Measurements from ENCODE around the gene GAD1. TPM values are rescaled to one million over a fixed set of nuclear protein-coding genes. Genes with fewer than 3 reads are reported as not detected.

The GAD1 gene
- total RNA-seq, 1 experiment from 2014 or later: 2.5 TPM

DNA sequence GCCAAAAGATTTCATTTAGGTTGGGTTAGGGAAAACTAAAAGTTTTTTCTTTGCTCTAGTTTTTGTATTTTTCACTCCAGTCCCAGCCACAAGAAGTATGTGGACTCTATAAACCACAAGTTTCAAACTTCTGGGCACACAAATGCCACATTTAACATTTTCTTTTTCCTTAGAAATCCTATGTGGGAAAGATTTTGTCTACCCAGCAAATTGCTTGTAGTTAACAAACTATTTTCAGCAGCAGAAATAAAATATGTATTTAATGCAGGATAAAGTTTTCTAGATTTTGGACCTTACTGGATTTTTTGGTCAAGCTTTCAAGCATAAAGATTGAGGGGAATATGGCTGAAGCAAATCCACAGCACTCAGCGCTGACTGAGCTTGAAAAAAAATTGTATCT is 37.4 kb upstream of the GAD1 start:
- Mint-ChIP-seq H3K4me1 (peaks cover 14% of the 10 kb centered on the region), H3K4me3 (no peak overlapping the region), H3K9me3 (no peaks in the 10 kb centered on the region), H3K36me3 (no peaks in the 10 kb centered on the region), H3K27ac (no peak overlapping the region), H3K27me3 (ENCODE audit: low read depth) (no peaks in the 10 kb centered on the region)
- ATAC-seq (no peak), DNase-seq (ENCODE audit: low spot score) (no peak)
- ChIA-PET CTCF (interaction anchor here (0.7 kb wide), 1 partner anchor 418 kb away, joined by 3 read pairs; no protein-coding TSS in a partner anchor), POLR2A (no interaction called here)
- TF ChIP-seq, protein P1, sequence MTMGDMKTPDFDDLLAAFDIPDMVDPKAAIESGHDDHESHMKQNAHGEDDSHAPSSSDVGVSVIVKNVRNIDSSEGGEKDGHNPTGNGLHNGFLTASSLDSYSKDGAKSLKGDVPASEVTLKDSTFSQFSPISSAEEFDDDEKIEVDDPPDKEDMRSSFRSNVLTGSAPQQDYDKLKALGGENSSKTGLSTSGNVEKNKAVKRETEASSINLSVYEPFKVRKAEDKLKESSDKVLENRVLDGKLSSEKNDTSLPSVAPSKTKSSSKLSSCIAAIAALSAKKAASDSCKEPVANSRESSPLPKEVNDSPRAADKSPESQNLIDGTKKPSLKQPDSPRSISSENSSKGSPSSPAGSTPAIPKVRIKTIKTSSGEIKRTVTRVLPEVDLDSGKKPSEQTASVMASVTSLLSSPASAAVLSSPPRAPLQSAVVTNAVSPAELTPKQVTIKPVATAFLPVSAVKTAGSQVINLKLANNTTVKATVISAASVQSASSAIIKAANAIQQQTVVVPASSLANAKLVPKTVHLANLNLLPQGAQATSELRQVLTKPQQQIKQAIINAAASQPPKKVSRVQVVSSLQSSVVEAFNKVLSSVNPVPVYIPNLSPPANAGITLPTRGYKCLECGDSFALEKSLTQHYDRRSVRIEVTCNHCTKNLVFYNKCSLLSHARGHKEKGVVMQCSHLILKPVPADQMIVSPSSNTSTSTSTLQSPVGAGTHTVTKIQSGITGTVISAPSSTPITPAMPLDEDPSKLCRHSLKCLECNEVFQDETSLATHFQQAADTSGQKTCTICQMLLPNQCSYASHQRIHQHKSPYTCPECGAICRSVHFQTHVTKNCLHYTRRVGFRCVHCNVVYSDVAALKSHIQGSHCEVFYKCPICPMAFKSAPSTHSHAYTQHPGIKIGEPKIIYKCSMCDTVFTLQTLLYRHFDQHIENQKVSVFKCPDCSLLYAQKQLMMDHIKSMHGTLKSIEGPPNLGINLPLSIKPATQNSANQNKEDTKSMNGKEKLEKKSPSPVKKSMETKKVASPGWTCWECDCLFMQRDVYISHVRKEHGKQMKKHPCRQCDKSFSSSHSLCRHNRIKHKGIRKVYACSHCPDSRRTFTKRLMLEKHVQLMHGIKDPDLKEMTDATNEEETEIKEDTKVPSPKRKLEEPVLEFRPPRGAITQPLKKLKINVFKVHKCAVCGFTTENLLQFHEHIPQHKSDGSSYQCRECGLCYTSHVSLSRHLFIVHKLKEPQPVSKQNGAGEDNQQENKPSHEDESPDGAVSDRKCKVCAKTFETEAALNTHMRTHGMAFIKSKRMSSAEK (CRISPR knock-in tag; IDR thresholded peaks at IDR 0.05; ENCODE audit: borderline replicate concordance): no peak
- TF ChIP-seq ELF4 (CRISPR knock-in tag; IDR thresholded peaks at IDR 0.05; ENCODE audit: low read depth): no peak

DNA sequence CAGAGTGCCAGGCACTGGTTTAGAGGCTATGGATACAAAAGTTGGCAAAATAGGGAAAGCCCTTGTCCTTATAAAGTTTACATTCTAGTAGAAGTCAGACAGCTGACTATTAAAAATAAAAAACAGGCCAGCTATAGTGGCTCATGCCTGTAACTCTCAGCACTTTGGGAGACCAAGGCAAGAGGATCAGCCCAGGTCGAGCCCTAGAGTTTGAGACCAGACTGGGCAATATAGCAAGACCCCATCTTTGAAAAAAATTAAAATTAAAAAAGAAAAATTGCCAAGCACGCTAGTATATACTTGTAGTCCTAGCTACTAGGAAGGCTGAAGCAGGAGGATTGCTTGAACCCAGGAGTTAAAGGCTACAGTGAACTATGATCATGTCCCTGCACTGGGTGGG is 34.0 kb upstream of the GAD1 start:
- Mint-ChIP-seq H3K36me3 (no peaks in the 10 kb centered on the region), H3K4me1 (peaks cover 10% of the 10 kb centered on the region), H3K9me3 (no peaks in the 10 kb centered on the region), H3K27ac (no peak overlapping the region), H3K4me3 (no peak overlapping the region), H3K27me3 (ENCODE audit: low read depth) (no peaks in the 10 kb centered on the region)
- TF ChIP-seq, protein P2, sequence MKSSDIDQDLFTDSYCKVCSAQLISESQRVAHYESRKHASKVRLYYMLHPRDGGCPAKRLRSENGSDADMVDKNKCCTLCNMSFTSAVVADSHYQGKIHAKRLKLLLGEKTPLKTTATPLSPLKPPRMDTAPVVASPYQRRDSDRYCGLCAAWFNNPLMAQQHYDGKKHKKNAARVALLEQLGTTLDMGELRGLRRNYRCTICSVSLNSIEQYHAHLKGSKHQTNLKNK (CRISPR knock-in tag; IDR thresholded peaks at IDR 0.05): no peak
- TF ChIP-seq ZNF416 (CRISPR knock-in tag; IDR thresholded peaks at IDR 0.05): no peak
- no peak for TF ChIP-seq NR3C1 (CRISPR knock-in tag; conservative IDR thresholded peaks at IDR 0.05; ENCODE audit: low read depth)
- no peak for TF ChIP-seq ATF1 (CRISPR knock-in tag; IDR thresholded peaks at IDR 0.05)
- TF ChIP-seq SP1 (CRISPR knock-in tag; conservative IDR thresholded peaks at IDR 0.05): no peak
- TF ChIP-seq NFATC4 (CRISPR knock-in tag; IDR thresholded peaks at IDR 0.05): no peak
- TF ChIP-seq, protein P3, sequence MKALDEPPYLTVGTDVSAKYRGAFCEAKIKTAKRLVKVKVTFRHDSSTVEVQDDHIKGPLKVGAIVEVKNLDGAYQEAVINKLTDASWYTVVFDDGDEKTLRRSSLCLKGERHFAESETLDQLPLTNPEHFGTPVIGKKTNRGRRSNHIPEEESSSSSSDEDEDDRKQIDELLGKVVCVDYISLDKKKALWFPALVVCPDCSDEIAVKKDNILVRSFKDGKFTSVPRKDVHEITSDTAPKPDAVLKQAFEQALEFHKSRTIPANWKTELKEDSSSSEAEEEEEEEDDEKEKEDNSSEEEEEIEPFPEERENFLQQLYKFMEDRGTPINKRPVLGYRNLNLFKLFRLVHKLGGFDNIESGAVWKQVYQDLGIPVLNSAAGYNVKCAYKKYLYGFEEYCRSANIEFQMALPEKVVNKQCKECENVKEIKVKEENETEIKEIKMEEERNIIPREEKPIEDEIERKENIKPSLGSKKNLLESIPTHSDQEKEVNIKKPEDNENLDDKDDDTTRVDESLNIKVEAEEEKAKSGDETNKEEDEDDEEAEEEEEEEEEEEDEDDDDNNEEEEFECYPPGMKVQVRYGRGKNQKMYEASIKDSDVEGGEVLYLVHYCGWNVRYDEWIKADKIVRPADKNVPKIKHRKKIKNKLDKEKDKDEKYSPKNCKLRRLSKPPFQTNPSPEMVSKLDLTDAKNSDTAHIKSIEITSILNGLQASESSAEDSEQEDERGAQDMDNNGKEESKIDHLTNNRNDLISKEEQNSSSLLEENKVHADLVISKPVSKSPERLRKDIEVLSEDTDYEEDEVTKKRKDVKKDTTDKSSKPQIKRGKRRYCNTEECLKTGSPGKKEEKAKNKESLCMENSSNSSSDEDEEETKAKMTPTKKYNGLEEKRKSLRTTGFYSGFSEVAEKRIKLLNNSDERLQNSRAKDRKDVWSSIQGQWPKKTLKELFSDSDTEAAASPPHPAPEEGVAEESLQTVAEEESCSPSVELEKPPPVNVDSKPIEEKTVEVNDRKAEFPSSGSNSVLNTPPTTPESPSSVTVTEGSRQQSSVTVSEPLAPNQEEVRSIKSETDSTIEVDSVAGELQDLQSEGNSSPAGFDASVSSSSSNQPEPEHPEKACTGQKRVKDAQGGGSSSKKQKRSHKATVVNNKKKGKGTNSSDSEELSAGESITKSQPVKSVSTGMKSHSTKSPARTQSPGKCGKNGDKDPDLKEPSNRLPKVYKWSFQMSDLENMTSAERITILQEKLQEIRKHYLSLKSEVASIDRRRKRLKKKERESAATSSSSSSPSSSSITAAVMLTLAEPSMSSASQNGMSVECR (CRISPR knock-in tag; IDR thresholded peaks at IDR 0.05; ENCODE audit: borderline replicate concordance): no peak
- no peak for TF ChIP-seq CBFB (CRISPR knock-in tag; IDR thresholded peaks at IDR 0.05; ENCODE audit: low read depth)
- TF ChIP-seq NR2C2 (CRISPR knock-in tag; IDR thresholded peaks at IDR 0.05): no peak
- TF ChIP-seq, protein P4, sequence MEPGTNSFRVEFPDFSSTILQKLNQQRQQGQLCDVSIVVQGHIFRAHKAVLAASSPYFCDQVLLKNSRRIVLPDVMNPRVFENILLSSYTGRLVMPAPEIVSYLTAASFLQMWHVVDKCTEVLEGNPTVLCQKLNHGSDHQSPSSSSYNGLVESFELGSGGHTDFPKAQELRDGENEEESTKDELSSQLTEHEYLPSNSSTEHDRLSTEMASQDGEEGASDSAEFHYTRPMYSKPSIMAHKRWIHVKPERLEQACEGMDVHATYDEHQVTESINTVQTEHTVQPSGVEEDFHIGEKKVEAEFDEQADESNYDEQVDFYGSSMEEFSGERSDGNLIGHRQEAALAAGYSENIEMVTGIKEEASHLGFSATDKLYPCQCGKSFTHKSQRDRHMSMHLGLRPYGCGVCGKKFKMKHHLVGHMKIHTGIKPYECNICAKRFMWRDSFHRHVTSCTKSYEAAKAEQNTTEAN (CRISPR knock-in tag; IDR thresholded peaks at IDR 0.05): no peak
- no peak for TF ChIP-seq EMX1 (CRISPR knock-in tag; IDR thresholded peaks at IDR 0.05)
- TF ChIP-seq GABPB1 (CRISPR knock-in tag; IDR thresholded peaks at IDR 0.05): no peak
- TF ChIP-seq ELF4 (CRISPR knock-in tag; IDR thresholded peaks at IDR 0.05; ENCODE audit: low read depth): no peak
- ChIA-PET POLR2A (no interaction called here), CTCF (interaction anchor here (0.6 kb wide), 1 partner anchor 384 kb away, joined by 6 read pairs; no protein-coding TSS in a partner anchor)
- DNase-seq (ENCODE audit: low spot score) (no peak), ATAC-seq (no peak)

Data from WTC11 (cell line).